Stimulated activated CD4-positive, alpha-beta T cell treated with anti-CD3 and anti-CD28 coated beads, TNF-alpha, amount 100 ng/mL, for 48 hours (primary cell): ENCODE measurements around the gene PTPRT.

Experiments
- DNase-seq, 3 donors: peaks; one replicate each; pipeline ENCODE4 v3.0.0-alpha.2; 2020; ENCODE audit warnings: low read depth in 3 of 3

Gene PTPRT

DNA sequence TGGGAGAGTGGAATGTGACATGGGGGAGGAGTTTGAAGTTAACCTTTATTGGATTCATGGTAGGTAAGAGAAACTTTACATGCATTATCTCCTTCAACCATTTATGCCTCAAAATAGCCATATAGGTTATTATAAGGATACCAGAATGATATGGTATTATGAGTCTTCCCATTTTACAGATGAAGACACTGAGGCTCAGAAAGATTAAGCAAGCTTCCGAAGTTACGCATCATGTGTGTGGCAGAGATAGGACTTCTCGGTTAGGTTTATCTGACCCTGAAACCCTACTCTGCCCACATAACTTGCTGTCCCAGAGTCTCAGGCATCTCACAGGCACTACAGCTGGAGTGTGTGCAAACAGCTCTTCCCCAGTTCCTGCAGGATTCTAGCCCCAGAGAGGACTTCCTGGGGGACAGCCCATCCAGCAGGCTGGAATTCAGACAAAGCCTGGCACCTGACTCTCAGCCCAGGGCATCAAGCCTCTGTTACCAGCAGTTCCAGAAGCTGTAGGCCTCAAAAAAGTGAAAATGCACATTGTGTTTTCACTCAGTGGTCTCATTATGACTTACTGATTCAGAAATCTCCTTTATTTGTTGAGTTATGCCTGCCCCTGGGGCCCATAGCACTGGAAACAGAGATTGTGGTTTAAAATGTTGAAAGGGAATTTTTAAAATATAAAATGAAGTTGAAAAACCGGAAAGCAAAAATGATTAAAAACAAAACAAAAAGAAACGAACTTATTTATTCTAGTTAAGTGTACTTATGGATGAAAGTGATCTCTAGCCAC is 1058.7 kb downstream of the PTPRT start:
- DNase-seq = no peak

- DNase-seq = no peak
Measured at GRCh38 chr20:42125426-42125825, 1064.3 kb downstream of the PTPRT start.

GRCh38 chr20:42123981-42124473 is 1065.7 kb downstream of the PTPRT start:
- DNase-seq = no peak

DNA sequence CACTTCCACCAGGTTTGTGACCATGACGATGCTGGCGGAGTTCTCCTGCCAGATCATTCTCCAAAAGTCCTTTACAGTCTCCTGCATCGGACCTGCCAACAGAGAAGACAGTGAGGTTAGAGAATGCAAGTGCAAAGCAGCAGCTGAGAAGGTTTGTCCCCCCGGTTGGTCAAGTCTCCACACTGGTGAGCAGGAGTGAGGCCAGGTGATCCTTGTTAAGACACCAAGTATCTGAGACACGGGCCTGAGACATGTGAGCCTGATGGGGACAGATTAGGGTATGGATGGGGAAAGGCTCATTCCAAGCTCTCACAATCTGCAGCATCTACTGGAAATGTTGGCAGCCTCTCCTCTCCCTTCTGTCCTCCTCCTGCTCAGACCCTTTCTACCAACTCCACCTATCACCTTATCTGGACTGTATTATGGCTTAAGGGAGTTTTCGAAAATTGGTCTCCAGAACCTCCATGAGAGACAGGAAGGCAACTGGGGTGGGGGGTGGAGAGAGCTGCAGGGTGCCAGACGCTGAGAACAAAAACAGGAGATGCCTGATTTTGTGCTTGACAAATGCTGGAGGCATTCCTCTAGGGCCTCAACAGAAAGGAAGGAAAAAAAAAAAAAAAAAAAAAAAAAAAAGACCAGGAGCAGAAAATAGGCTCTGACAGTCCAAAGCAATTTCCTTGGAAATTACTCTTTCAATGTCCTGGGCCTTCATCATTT is 1071.1 kb downstream of the PTPRT start:
- no peak for DNase-seq

DNA sequence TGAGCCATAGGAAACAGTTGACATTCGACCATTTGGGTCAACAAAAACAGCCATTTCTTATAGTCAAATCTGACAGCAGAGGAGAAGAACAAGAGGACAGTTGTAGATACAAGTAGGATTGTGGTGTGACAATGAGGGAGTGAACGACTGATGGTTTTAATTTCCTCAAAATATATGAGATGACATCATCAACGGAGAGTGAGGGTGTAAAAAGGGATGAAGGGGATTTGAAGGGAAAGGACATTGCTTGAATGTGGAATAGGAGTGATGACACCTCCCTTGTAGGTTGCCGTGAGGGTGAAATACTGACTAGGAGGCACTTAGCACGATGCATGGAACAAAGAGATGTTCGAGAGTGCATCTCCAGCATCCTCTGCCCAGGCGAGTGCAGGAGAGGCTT is 1071.7 kb downstream of the PTPRT start:
- no peak for DNase-seq

DNA sequence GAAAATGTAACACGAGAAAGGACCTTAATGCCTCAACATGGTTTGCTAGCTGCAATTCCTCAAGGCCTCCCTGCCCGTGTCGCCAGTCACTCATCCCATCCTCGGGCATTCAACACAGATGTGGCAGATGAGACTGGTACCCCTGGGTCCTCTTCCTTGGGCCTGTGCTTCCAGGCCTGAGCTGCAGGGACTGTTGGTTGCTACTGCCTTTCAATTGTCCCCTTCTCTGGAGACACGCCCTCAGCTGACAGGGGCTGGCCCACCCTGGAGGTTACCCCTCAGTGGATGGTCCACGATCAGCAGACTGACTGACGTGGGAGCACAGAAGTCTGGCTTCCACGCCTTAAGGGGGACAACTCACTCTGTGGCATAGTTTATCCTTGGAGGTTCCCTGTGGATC is 1076.5 kb downstream of the PTPRT start:
- DNase-seq = no peak

DNA sequence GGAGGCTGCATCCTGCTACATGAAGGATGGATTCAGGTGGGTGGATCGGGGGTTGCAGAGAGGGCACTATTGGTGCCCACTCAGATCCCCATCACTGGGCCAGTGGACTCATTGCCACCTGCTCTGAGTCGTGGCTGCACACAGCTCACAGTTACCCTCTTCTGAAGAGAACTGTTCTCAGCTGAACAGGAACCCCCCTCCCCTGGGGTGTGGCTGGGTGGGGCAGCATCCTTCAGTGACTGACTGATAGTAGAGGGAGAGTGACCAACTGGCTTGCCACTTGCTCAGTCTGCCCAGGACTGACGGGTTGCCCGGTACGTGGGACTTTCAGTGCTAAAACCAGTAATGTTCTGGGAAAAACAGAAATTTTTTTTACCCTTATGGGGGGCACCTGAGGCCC is 1077.5 kb downstream of the PTPRT start:
- no peak for DNase-seq

DNA sequence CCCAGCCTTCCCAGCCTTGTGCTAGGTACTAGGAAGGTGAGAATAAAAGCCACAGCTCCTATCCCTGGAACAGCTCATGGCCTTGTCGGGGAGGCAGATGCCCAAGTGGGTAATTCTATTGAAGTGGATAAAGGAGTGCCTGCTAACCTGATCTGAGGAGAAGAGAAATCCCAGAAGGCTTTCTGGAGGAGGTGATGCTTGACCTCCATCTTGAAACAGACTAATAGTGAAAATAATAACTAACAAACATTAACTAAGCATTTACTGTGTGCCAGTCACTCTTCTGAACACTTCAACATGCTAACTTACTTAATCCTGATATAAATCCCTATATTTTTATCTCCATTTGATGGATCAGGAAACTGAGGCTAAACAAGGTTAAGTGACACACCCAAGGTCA is 1078.4 kb downstream of the PTPRT start:
- DNase-seq = no peak

DNA sequence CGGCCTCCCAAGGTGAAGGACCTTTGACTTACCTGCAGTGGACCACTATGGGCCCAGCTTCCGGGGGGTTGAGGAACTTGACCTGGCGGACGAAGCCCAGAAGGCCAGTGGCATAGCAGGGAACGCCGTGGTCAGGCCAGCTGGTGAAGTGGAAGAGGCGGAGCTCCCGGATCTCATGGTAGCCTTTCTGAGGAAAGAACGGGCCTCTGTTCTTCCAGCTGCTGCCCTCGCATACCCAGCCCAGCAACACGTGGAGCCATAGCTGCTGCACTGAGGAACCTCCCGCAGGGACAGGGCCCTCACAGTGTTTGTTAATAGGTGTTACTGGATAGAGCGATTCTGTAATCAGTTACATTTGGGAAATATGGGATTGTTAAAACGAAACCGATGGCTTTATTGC is 1079.4 kb downstream of the PTPRT start:
- DNase-seq = no peak

- no peak for DNase-seq
Measured at GRCh38 chr20:42102000-42102399, 1087.7 kb downstream of the PTPRT start.

DNA sequence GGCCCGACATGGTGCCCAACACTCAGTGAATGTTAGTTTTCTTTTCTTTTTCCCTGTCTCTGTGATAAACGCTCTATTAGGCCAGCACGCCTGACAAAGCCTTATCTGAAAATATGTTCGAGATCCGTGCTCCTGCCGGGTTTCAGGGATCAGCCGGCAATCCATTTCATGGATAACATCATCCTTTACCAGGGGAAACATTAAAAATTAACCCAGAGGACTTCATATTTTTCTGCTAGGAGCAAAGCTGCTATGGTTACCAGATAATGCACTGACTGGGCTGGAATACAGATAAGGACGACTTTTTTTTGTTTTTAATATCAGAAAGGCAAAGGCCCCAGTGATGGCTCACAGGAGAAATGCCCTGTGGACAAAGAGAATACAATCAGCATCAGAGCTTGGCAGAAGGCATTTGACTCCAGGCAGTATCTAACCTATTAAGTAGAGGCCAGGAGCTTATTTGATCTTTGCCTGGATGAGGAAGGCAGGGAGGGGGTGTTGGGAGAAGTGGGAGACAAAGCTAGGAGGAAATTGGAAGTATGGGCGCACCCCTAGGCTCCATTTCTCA is 1089.5 kb downstream of the PTPRT start:
- DNase-seq = no peak

- no peak for DNase-seq
Measured at GRCh38 chr20:42099101-42099500, 1090.6 kb downstream of the PTPRT start.

DNA sequence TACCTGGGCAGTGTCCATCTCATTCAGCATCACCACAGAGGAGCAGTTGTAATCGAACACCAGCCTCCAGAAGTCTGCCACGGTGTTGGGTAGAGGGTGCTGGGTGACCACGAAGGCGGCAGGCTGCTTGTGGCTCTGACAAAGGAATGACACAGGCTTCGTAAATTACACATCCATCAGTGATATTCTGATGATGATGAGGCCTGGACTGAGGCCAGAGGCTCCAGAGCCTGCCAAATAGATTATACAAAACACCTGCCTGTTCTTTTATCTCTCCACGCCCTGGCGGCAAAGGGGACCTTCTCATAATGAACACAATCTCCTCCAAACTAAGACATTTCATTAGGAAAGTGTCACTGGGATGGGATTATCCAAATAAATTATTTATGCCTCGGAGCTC is 1091.3 kb downstream of the PTPRT start:
- DNase-seq = no peak

GRCh38 chr20:42097741-42098140 is 1092.0 kb downstream of the PTPRT start:
- DNase-seq = no peak

DNA sequence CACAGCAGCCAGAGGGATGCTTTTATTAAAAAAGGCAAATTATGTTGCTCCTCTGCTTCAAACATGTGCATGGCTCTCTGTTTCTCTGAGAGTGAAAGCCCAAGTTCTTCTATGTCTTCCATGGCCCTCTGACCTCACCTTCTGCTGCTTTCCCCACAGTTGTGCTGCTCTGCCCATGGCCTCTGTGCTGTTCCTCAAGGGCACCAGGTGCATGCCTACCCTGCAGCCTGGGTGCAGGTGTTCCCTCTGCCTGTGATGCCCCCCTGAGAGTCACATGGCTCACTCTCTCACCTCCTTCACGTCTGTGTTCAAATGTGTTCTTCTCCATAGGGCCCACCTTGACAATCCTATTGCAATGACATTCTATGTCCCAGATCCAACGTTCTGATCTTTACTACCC is 1094.5 kb downstream of the PTPRT start:
- no peak for DNase-seq

- DNase-seq = no peak
Measured at GRCh38 chr20:42093542-42094440, 1095.9 kb downstream of the PTPRT start.

- DNase-seq = no peak
Measured at GRCh38 chr20:42093041-42093440, 1096.7 kb downstream of the PTPRT start.

GRCh38 chr20:42085366-42085765 is 1104.3 kb downstream of the PTPRT start:
- no peak for DNase-seq

DNA sequence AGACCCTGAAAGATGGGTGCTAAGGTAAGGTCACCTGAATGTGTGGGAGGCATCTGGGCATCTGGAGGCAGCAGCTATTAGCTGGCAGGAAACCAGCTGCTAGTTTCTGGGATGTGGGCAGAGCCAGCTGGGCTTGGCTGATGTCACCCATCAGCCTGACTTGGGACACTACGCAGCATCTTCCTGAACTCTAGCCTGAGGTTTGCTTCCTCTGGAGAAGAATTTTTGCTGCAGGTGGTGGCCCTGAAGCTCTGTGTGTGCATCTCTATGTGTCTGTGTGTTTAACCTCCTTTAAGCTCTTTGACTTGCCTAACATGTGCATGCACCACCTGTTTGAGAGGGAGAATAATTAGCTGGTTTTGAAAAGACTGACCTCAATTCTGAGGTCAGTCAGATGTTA is 1106.4 kb downstream of the PTPRT start:
- DNase-seq = no peak

DNA sequence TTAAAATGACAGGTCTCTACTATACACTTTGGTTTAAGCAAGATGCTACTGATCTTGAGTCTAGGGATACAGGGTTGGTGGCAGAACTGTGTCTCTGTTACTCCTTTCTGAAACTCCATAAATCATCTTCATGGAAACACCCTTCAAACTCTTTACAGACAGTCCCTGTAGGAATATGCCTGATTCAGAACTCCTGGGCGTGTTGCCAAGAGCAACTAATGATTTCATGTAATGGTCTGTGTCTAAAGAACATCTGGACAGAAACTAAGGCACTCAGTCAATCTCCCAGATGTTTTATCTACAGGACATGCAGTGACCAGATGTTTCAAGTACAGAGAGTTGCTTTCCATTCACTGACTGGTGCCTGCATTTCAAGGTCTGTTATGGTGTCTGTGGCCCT is 1107.1 kb downstream of the PTPRT start:
- DNase-seq = no peak

DNA sequence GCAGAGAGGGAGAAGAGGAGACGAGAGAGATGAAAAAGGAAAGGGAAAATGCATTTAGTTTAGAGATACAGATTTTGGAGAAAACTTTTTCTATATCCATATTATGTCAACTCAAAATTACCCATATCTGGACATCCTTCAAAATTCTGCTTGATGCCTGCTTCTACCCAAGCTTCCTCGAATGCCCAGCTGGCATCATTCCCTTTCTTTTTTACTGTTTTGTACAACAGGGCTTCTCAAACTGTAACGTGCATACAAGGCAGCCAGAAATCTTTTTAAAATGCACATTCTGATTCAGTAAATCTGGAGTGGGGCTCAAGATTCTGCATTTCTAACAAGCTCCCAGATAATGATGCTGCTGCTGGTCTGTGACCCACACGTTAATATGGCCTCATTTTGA is 1108.8 kb downstream of the PTPRT start:
- no peak for DNase-seq

DNA sequence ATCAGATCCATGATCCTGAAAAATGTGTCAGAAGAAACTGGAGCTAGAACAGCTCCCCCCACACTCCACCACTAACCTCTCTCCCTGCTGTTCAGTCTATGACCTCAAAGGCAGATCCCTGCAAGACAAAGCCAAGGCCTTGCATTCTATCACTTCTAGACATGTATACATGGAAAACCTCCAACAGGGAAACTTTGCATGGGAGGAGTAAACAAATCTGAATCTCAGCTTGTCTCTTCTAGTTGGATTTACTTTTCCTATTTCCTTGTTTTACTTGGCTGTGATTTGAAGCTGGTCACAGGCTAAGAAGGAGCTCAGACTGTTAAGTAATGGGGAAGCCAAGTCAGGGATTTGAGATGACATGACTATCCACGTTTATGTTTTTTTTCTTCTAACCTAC is 1114.8 kb downstream of the PTPRT start:
- no peak for DNase-seq
